Renal cortical epithelial cell (primary cell): ENCODE measurements around the gene FBXO8. TPM values are rescaled to one million over a fixed set of nuclear protein-coding genes. Genes with fewer than 3 reads are reported as not detected.
A peak's percentile ranks its signal among the peaks of the same experiment; 100 is the strongest.
"Not testable (repeated sequence)": the region's sequence is repeated elsewhere in the genome, so short reads cannot be mapped to it uniquely, and the experiment has no call there.

ENCODE experiments used
- DNase-seq: peaks from one replicate; pipeline ENCODE4 v3.0.0-alpha.2; 2011; ENCODE audit warnings: low read depth
- total RNA-seq: library from RNA; depleted of rRNA; stranded (reverse); fragments of >200 nt; gene quantifications from 2 replicates; pipeline ENCODE4 v1.2.3, GENCODE V29; 2014

FBXO8 gene
- total RNA-seq: 33.9 and 48.5 TPM in 2 replicates

GRCh38 chr4:174283507-174284471 is at the start of gene FBXO8, which contains the start of gene CEP44:
FBXO8 (minus strand) TSS chr4:174283667; CDS start chr4:174263092, 20,575 bp downstream.
CEP44 (plus strand) TSS chr4:174283911; CDS start chr4:174299122, 15,211 bp downstream.
- peak; percentile 76 for DNase-seq

- no peak for DNase-seq
Measured at GRCh38 chr4:174332741-174333493, 49.5 kb upstream of the FBXO8 start.

GRCh38 chr4:174324725-174325124 is 41.3 kb upstream of the FBXO8 start:
- no peak for DNase-seq

GRCh38 chr4:174324236-174324635 is 40.8 kb upstream of the FBXO8 start:
- no peak for DNase-seq

GRCh38 chr4:174320494-174321199 is 37.2 kb upstream of the FBXO8 start:
- no peak for DNase-seq

- peak; percentile 65 for DNase-seq
Measured at GRCh38 chr4:174318829-174319764, 35.6 kb upstream of the FBXO8 start.

GRCh38 chr4:174317531-174317930 is 34.1 kb upstream of the FBXO8 start:
- DNase-seq: peak; percentile 14

- no peak for DNase-seq
Measured at GRCh38 chr4:174316954-174317353, 33.5 kb upstream of the FBXO8 start.

- DNase-seq: peak; percentile 53
Measured at GRCh38 chr4:174316546-174316945, 33.1 kb upstream of the FBXO8 start.

- DNase-seq: peak; percentile 59
Measured at GRCh38 chr4:174314770-174315169, 31.3 kb upstream of the FBXO8 start.

GRCh38 chr4:174314274-174314673 is 30.8 kb upstream of the FBXO8 start:
- no peak for DNase-seq

- DNase-seq: no peak
Measured at GRCh38 chr4:174312993-174313392, 29.5 kb upstream of the FBXO8 start.

- DNase-seq: no peak
Measured at GRCh38 chr4:174307694-174308093, 24.2 kb upstream of the FBXO8 start.

GRCh38 chr4:174305961-174306360 is 22.5 kb upstream of the FBXO8 start:
- DNase-seq: no peak

- no peak for DNase-seq
Measured at GRCh38 chr4:174304664-174305063, 21.2 kb upstream of the FBXO8 start.

- no peak for DNase-seq
Measured at GRCh38 chr4:174303687-174304086, 20.2 kb upstream of the FBXO8 start.

- DNase-seq: not testable (repeated sequence)
Measured at GRCh38 chr4:174295142-174295541, 11.7 kb upstream of the FBXO8 start.

- DNase-seq: not testable (repeated sequence)
Measured at GRCh38 chr4:174294641-174295040, 11.2 kb upstream of the FBXO8 start.

- DNase-seq: no peak
Measured at GRCh38 chr4:174292473-174292872, 9.0 kb upstream of the FBXO8 start.

- no peak for DNase-seq
Measured at GRCh38 chr4:174286870-174287269, 3.4 kb upstream of the FBXO8 start.

GRCh38 chr4:174284487-174284886 is 1.0 kb upstream of the FBXO8 start:
- no peak for DNase-seq
